MM.1S (cell line): Measurements from ENCODE around the gene EML3.
A peak's percentile ranks its signal among the peaks of the same experiment; 100 is the strongest.

Experiments
- DNase-seq: peaks from one replicate; pipeline ENCODE4 v3.0.0-alpha.2; 2015
- H2AFZ ChIP-seq: fragments of 300-600 bp; sonication (generic); 2 replicates; pipeline ENCODE4 v1.6.0; 2016; ENCODE audit warnings: antibody characterized with exemption, low read length
- H3F3A ChIP-seq: fragments of 300-600 bp; sonication (generic); 2 replicates; pipeline ENCODE4 v1.6.1; 2016; ENCODE audit warnings: mild to moderate bottlenecking, antibody characterized with exemption, low read length, moderate library complexity, mixed read lengths; ENCODE audit not compliant: insufficient read depth
- H3K27ac ChIP-seq: fragments of 300-600 bp; sonication (generic); 2 replicates; pipeline ENCODE4 v1.5.1; 2016; ENCODE audit warnings: mild to moderate bottlenecking, low read length
- H3K27me3 ChIP-seq: fragments of 300-600 bp; sonication (generic); replicated peaks from 2 replicates; pipeline ENCODE4 v1.6.0; 2016; ENCODE audit warnings: low read length; ENCODE audit not compliant: insufficient read depth
- H3K36me3 ChIP-seq: fragments of 300-600 bp; sonication (generic); replicated peaks from 2 replicates; pipeline ENCODE4 v1.6.1; 2016; ENCODE audit warnings: mild to moderate bottlenecking, low read length, mixed read lengths; ENCODE audit not compliant: insufficient read depth
- H3K4me1 ChIP-seq: fragments of 300-600 bp; sonication (generic); 2 replicates; pipeline ENCODE4 v1.6.1; 2016; ENCODE audit warnings: low read length, mixed read lengths
- H3K4me2 ChIP-seq: fragments of 300-600 bp; sonication (generic); 2 replicates; pipeline ENCODE4 v1.6.0; 2016; ENCODE audit warnings: low read depth, low read length
- H3K4me3 ChIP-seq: fragments of 300-600 bp; sonication (generic); 2 replicates; pipeline ENCODE4 v1.5.1; 2016; ENCODE audit warnings: low read length, mixed read lengths
- H3K79me2 ChIP-seq: fragments of 300-600 bp; sonication (generic); 2 replicates; pipeline ENCODE4 v1.6.1; 2016; ENCODE audit warnings: mixed run types, low read length, mixed read lengths
- H3K9ac ChIP-seq: fragments of 300-600 bp; sonication (generic); 2 replicates; pipeline ENCODE4 v1.6.1; 2016; ENCODE audit warnings: low read length, mixed read lengths
- H3K9me2 ChIP-seq: fragments of 300-600 bp; sonication (generic); replicated peaks from 2 replicates; pipeline ENCODE4 v1.6.1; 2016; ENCODE audit warnings: mild to moderate bottlenecking, low read length, mixed read lengths; ENCODE audit not compliant: insufficient read depth
- H3K9me3 ChIP-seq: fragments of 300-600 bp; sonication (generic); replicated peaks from 2 replicates; pipeline ENCODE4 v1.6.1; 2016; ENCODE audit warnings: mild to moderate bottlenecking, low read length, mixed read lengths; ENCODE audit not compliant: insufficient read depth
- H4K20me1 ChIP-seq: fragments of 300-600 bp; sonication (generic); 2 replicates; pipeline ENCODE4 v1.6.1; 2016; ENCODE audit warnings: mild to moderate bottlenecking, low read length, moderate library complexity, mixed read lengths; ENCODE audit not compliant: insufficient read depth
- EZH2 ChIP-seq: fragments of 300-600 bp; sonication (generic); optimal IDR thresholded peaks from 2 replicates; pipeline ENCODE3; 2017; ENCODE audit warnings: low read depth, mild to moderate bottlenecking, antibody characterized with exemption, low read length, mixed read lengths
- EZH2phosphoT487 ChIP-seq: fragments of 300-600 bp; sonication (generic); IDR thresholded peaks from 2 replicates; pipeline ENCODE4 v1.6.1; 2018; ENCODE audit warnings: antibody characterized with exemption, low read length
- TF ChIP-seq, protein P1 (sequence below): fragments of 300-600 bp; sonication (generic); IDR thresholded peaks from 2 replicates; pipeline ENCODE4 v1.5.1; 2016; ENCODE audit warnings: antibody characterized with exemption, low read length, mixed read lengths

Gene EML3

DNA sequence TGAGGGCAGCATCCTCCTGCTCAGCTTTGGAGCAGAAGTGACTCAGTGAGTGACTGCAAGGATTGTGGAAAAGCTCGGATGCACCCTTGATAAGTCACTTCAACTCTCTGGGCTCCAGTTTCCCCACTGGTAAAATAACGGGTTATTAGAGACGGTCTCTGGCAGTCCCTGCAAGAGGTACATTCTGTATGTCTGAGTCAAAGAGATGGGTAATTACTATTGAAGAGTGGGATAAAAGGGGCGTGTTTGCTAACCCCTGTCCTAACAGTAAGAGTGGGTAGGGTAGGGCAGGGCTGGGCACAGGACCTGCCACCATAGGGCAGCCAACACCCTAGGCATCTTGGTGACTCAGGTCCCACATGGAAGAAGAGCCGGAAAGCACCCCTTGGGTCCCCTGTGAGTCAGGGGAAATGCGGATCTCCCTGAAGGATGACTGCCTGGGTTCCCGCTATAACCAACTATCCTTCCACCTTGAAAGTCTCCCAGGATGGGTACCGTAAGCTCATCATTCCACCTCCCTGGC lies 58.7 kb downstream of the EML3 start:
- Histone ChIP-seq H3K9me3 (no peaks in the 10 kb centered on the region), H3K4me1 (peaks cover 66% of the 10 kb centered on the region), H3K9ac (no peak overlapping the region), H2AFZ (no peak overlapping the region), H3K4me3 (no peak overlapping the region), H4K20me1 (no peaks in the 10 kb centered on the region), H3K4me2 (no peak overlapping the region), H3K27ac (no peak overlapping the region), H3K27me3 (no peaks in the 10 kb centered on the region), H3K36me3 (no peaks in the 10 kb centered on the region), H3K9me2 (no peaks in the 10 kb centered on the region), H3F3A (peaks cover 55% of the 10 kb centered on the region), H3K79me2 (peaks cover 4% of the 10 kb centered on the region)
- TF ChIP-seq, protein P1, sequence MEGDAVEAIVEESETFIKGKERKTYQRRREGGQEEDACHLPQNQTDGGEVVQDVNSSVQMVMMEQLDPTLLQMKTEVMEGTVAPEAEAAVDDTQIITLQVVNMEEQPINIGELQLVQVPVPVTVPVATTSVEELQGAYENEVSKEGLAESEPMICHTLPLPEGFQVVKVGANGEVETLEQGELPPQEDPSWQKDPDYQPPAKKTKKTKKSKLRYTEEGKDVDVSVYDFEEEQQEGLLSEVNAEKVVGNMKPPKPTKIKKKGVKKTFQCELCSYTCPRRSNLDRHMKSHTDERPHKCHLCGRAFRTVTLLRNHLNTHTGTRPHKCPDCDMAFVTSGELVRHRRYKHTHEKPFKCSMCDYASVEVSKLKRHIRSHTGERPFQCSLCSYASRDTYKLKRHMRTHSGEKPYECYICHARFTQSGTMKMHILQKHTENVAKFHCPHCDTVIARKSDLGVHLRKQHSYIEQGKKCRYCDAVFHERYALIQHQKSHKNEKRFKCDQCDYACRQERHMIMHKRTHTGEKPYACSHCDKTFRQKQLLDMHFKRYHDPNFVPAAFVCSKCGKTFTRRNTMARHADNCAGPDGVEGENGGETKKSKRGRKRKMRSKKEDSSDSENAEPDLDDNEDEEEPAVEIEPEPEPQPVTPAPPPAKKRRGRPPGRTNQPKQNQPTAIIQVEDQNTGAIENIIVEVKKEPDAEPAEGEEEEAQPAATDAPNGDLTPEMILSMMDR: no peak
- no peak for TF ChIP-seq EZH2
- TF ChIP-seq EZH2phosphoT487: no peak
- DNase-seq: no peak

DNA sequence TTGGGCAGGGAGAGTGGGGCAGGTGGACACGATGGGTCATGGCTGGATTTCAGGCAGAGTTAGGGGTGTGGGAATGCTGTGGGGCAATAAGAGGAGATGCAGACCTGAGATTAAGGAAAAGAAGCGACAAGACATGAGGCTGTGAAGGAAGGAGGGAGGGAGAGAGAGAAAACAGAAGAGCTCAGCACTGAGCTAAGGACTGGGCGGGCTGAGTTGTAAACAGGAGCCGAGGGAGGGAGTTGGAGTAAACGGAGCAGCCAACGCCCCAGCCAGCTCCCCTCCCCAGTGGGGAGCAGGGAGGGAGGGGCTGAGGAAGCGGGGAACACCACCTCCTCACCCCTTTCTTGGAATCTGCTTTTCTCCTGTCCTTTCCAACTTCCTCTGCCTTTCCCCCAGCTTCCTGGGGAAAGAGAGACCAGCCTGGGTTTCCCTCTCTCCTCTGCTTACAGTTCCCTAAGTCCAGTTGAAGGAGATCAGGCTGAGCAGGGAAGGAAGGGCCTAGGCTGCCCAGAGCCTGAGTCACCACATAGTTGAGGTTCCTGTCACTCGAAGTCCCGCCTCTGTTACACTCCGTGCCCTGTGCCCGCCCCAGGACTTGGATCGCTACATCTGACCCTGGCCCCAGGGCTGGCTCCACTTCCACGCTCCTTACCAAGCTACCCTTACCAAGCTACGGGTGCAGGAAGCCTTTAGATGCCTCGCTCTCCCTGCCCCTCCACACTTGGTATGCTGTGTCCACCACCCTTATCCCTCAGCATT lies 59.3 kb downstream of the EML3 start:
- Histone ChIP-seq H2AFZ (no peak overlapping the region), H3K9me3 (no peaks in the 10 kb centered on the region), H3K4me2 (no peak overlapping the region), H3K79me2 (no peaks in the 10 kb centered on the region), H3K9ac (no peak overlapping the region), H3K27ac (peak overlapping the region; percentile 83; the same call in 1 of the 2 replicates), H3K9me2 (no peaks in the 10 kb centered on the region), H3K4me1 (peaks cover 60% of the 10 kb centered on the region), H3K4me3 (no peak overlapping the region), H4K20me1 (no peaks in the 10 kb centered on the region), H3K36me3 (no peaks in the 10 kb centered on the region), H3F3A (peaks cover 49% of the 10 kb centered on the region), H3K27me3 (peaks cover 5% of the 10 kb centered on the region; the same call in 1 of the 2 replicates)
- no peak for DNase-seq
- TF ChIP-seq EZH2phosphoT487 (no peak), EZH2 (no peak)
- TF ChIP-seq, protein P1: no peak

DNA sequence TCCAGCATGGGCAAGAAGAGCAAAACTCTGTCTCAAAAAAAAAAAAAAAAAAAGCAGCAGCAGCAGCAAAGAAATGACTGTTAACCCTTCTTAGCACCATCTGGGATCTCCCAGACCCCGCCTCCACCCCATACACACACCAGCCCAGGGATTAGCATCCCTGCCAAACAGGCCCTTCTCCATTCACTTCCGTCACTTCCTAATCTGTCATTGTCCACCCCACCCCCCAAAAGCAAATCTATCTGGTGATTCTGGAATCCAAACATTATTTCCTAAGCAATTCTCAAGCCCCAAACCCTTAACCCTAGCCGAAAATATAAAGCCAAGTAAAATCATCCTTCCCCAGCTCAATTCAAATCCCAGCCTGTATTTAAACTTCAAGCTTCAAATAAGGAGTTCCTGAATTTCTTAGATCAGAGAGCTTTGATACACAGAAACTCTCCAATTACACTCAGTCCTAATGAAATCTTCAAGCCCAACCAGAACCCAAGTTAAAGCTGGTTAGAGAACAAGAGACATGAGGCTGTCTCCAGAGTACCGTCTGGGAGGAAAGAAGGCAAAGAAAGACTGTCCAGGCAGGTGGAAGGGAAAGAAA lies 60.0 kb downstream of the EML3 start:
- H2AFZ ChIP-seq: no peak overlapping the region
- no peaks in the 10 kb centered on the region for H3K79me2 ChIP-seq
- peak overlapping the region; percentile 52; the same call in 1 of the 2 replicates for H3K9ac ChIP-seq
- no peak for TF ChIP-seq EZH2phosphoT487
- TF ChIP-seq, protein P1: no peak
- no peak for TF ChIP-seq EZH2
- no peak for DNase-seq
- no peak overlapping the region for H3K4me2 ChIP-seq
- peaks cover 53% of the 10 kb centered on the region for H3K4me1 ChIP-seq
- H3K9me3 ChIP-seq: no peaks in the 10 kb centered on the region
- peaks cover 42% of the 10 kb centered on the region for H3F3A ChIP-seq
- peak overlapping the region; percentile 83; the same call in 1 of the 2 replicates for H3K27ac ChIP-seq
- no peak overlapping the region for H3K4me3 ChIP-seq
- no peaks in the 10 kb centered on the region for H3K36me3 ChIP-seq
- no peaks in the 10 kb centered on the region for H4K20me1 ChIP-seq
- H3K9me2 ChIP-seq: no peaks in the 10 kb centered on the region
- H3K27me3 ChIP-seq: peaks cover 12% of the 10 kb centered on the region; the same call in 1 of the 2 replicates
